ENCODE results near the gene PLOD1.
A peak's percentile ranks its signal among the peaks of the same experiment; 100 is the strongest.
"Not testable (repeated sequence)": the region's sequence is repeated elsewhere in the genome, so short reads cannot be mapped to it uniquely, and the experiment has no call there.

PLOD1 gene

DNA sequence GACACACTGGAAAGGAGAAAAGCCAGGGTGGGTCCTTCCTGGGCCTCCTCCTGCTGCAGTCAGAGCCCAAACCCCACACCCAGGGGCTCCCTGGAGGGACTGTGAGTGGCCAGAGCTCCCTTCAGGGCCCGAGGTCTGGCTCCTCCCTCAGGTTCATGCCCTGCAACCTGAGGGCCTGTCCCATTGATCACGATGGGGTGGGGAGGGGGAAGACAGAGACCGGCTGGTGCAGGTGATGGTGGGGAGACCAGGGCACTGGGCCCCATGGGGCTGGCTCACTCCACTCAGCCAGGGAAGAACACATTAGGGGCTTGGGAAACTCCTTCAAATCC lies 45.7 kb upstream of the PLOD1 start:
- no peak overlapping the region for H3K27ac ChIP-seq

DNA sequence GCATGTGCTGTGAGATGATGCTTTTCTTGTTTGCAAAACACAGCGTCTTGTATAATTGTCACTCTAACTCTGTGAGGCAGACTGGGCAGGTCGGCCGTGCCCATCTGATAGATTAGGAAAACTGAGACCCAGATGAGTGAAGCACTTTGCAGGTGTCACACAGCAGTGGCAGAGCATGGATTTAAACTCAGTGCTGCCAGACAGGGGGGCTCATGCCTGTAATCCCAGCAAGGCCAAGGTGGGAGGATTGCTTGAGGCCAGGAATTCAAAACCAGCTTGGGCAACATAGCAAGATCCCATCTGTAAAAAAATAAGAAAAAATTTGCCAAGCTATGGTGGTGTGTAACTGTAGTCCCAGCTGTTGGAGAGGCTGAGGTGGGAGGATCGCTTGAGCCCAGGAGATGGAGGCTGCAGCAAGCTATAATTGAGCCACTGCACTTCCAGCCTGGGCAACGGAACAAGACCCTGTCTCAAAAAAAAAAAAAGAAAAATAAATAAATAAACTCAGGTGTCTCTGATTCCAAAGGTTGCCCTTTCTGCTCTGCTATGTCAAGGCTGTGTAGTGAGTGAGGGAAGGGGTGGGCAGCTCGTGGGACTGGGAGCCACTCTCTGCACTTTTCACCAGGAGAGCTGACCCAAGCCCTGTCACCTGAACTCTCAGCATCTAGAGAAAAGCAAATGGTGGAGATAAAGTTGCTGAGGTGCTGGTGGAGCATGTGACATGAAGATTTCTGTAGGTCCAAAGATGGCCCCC lies 42.9 kb upstream of the PLOD1 start:
- Histone ChIP-seq H3K9me3 (ENCODE audit: severe bottlenecking) (no peaks in the 10 kb centered on the region), H3K4me3 (ENCODE audit: low read depth, low read length) (no peak overlapping the region), H3K36me3 (no peaks in the 10 kb centered on the region), H3K27ac (no peak overlapping the region), H3K27me3 (ENCODE audit: insufficient read depth, low read depth, severe bottlenecking) (no peaks in the 10 kb centered on the region)
- TF ChIP-seq, protein P1, sequence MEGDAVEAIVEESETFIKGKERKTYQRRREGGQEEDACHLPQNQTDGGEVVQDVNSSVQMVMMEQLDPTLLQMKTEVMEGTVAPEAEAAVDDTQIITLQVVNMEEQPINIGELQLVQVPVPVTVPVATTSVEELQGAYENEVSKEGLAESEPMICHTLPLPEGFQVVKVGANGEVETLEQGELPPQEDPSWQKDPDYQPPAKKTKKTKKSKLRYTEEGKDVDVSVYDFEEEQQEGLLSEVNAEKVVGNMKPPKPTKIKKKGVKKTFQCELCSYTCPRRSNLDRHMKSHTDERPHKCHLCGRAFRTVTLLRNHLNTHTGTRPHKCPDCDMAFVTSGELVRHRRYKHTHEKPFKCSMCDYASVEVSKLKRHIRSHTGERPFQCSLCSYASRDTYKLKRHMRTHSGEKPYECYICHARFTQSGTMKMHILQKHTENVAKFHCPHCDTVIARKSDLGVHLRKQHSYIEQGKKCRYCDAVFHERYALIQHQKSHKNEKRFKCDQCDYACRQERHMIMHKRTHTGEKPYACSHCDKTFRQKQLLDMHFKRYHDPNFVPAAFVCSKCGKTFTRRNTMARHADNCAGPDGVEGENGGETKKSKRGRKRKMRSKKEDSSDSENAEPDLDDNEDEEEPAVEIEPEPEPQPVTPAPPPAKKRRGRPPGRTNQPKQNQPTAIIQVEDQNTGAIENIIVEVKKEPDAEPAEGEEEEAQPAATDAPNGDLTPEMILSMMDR (IDR thresholded peaks at IDR 0.05; ENCODE audit: low read depth, low read length): no peak
- DNase-seq: no peak

More for the DNA sequence above, 45.7 kb upstream of the PLOD1 start:
- no peaks in the 10 kb centered on the region for H3K36me3 ChIP-seq
- H3K4me3 ChIP-seq (ENCODE audit: low read depth, low read length): no peak overlapping the region
- no peak for DNase-seq
- no peaks in the 10 kb centered on the region for H3K9me3 ChIP-seq (ENCODE audit: severe bottlenecking)
- TF ChIP-seq, protein P1 (IDR thresholded peaks at IDR 0.05; ENCODE audit: low read depth, low read length): no peak
- no peaks in the 10 kb centered on the region for H3K27me3 ChIP-seq (ENCODE audit: insufficient read depth, low read depth, severe bottlenecking)

GRCh38 chr1:11893907-11894251 lies 40.6 kb upstream of the PLOD1 start:
- Histone ChIP-seq H3K4me3 (ENCODE audit: low read depth, low read length) (no peak overlapping the region), H3K36me3 (no peaks in the 10 kb centered on the region), H3K9me3 (ENCODE audit: severe bottlenecking) (no peaks in the 10 kb centered on the region), H3K27ac (no peak overlapping the region), H3K27me3 (ENCODE audit: insufficient read depth, low read depth, severe bottlenecking) (no peaks in the 10 kb centered on the region)
- TF ChIP-seq, protein P1 (IDR thresholded peaks at IDR 0.05; ENCODE audit: low read depth, low read length): peak; percentile 96
- peak; percentile 77 for DNase-seq

GRCh38 chr1:11894501-11894900 lies 40.0 kb upstream of the PLOD1 start:
- H3K4me3 ChIP-seq (ENCODE audit: low read depth, low read length); DNase-seq; H3K9me3 ChIP-seq (ENCODE audit: severe bottlenecking); H3K27ac ChIP-seq; H3K27me3 ChIP-seq (ENCODE audit: insufficient read depth, low read depth, severe bottlenecking); H3K36me3 ChIP-seq: not testable (repeated sequence)

DNA sequence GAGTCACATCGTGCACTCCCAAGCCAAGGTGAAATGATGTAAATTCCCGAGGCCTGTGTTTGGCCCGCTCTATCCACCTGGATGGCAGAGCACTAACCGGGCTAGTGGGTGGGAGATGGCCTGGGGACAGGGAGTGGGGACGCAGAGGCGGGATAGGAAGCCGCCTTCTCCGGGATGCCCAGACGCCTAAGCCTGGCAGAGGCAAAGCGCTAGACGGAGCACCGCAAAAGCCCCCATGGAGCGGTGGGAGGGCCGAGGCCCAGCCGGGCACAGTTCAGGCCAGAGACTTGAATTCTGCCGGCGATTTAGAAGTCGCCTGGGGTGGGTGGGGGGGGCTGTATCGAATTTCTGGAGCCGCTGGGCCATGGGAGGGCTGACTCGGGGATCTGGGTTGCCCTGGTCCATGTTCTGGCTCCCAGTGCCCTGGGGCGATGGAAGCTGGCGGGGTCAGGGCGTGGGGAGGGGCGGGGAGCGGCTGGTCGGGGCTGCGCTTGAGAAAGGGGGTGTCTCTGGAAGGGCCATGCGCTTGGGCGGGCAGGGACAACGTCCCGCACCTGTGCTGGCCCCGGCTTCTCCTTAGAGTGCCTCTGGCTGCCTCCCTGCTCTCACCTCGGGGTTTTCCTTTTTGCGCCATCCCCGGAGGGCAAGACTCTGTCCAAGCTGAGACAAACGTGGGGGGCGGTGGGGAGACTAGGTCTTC lies 36.3 kb upstream of the PLOD1 start:
- DNase-seq: no peak
- TF ChIP-seq, protein P1 (IDR thresholded peaks at IDR 0.05; ENCODE audit: low read depth, low read length): no peak
- Histone ChIP-seq H3K4me3 (ENCODE audit: low read depth, low read length) (no peak overlapping the region), H3K36me3 (no peaks in the 10 kb centered on the region), H3K9me3 (ENCODE audit: severe bottlenecking) (no peaks in the 10 kb centered on the region), H3K27me3 (ENCODE audit: insufficient read depth, low read depth, severe bottlenecking) (no peaks in the 10 kb centered on the region), H3K27ac (no peak overlapping the region)

GRCh38 chr1:11898831-11899467 lies 35.6 kb upstream of the PLOD1 start:
- no peak overlapping the region for H3K4me3 ChIP-seq (ENCODE audit: low read depth, low read length)
- H3K27ac ChIP-seq: no peak overlapping the region
- no peaks in the 10 kb centered on the region for H3K36me3 ChIP-seq
- no peak for DNase-seq
- no peaks in the 10 kb centered on the region for H3K27me3 ChIP-seq (ENCODE audit: insufficient read depth, low read depth, severe bottlenecking)
- TF ChIP-seq, protein P1 (IDR thresholded peaks at IDR 0.05; ENCODE audit: low read depth, low read length): no peak
- H3K9me3 ChIP-seq (ENCODE audit: severe bottlenecking): no peaks in the 10 kb centered on the region

DNA sequence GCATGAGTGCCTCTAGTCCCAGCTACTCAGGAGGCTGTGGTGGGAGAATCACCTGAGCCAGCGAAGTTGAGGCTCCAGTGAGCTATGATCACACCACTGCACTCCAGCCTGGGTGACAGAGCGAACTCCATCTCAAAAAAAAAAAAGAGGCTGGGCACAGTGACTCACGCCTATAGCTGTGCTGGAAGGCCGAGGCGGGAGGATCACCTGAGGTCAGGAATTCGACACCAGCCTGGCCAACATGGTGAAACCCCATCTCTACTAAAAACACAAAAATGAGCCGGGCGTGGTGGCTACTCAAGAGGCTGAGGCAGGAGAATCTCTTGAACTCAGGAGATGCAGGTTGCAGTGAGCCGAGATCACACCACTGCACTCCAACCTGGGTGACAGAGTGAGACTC lies 33.1 kb upstream of the PLOD1 start:
- H3K4me3 ChIP-seq (ENCODE audit: low read depth, low read length); DNase-seq; H3K36me3 ChIP-seq; H3K27ac ChIP-seq; H3K27me3 ChIP-seq (ENCODE audit: insufficient read depth, low read depth, severe bottlenecking); H3K9me3 ChIP-seq (ENCODE audit: severe bottlenecking): not testable (repeated sequence)
